Colonic mucosa (tissue), 4 donors: ENCODE results near the gene MRPL28. TPM values are rescaled to one million over a fixed set of nuclear protein-coding genes. Genes with fewer than 3 reads are reported as not detected.

Experiments
- DNase-seq: peaks from one replicate; pipeline ENCODE4 v3.0.0-alpha.2; 2020
- H3K27ac ChIP-seq: fragments of 200-600 bp; one replicate; pipeline ENCODE4 v1.8.0; 2021
- H3K27me3 ChIP-seq: fragments of 200-600 bp; one replicate; pipeline ENCODE4 v1.8.0; 2021
- H3K36me3 ChIP-seq: fragments of 200-600 bp; one replicate; pipeline ENCODE4 v1.8.0; 2021
- H3K4me1 ChIP-seq: fragments of 200-600 bp; one replicate; pipeline ENCODE4 v1.8.0; 2021; ENCODE audit warnings: mild to moderate bottlenecking
- H3K4me3 ChIP-seq: fragments of 200-600 bp; one replicate; pipeline ENCODE4 v1.8.0; 2021
- H3K9ac ChIP-seq, 2 donors: one replicate each; pipeline ENCODE4 v1.7.0; 2013; ENCODE audit warnings: control low read depth in 2 of 2, low read depth in 2 of 2, low read length in 2 of 2
- H3K9me3 ChIP-seq: fragments of 200-600 bp; one replicate; pipeline ENCODE4 v1.8.0; 2021
- CTCF ChIP-seq: fragments of 200-600 bp; IDR thresholded peaks from one replicate; pipeline ENCODE4 v1.8.0; 2022; ENCODE audit warnings: antibody characterized with exemption, mild to moderate bottlenecking
- intact Hi-C: fragments of 100-400 bp; cut with DNase I; formaldehyde crosslinking; loops from one replicate; pipeline ENCODE4 v1.14.1; 2022
- total RNA-seq, 2 donors: library from RNA; stranded (reverse); fragmentation: NEBNext Ultra II Directional in 1 of 2; extraction: Animal tissue kit (Norgen Biotek cat#: 25700) in 1 of 2; gene quantifications; one replicate each; pipeline ENCODE4 v1.2.1, GENCODE V29; 2021
- donor health status: healthy.
- donor health status: DM: no; HTN: no; CAD: no.
- donor health status: DM: no; HTN: no; CAD: no.

Gene MRPL28
- total RNA-seq, 2 donors from 2014 or later, result 59.4 to 75.4 TPM

GRCh38 chr16:354971-355461 is 15.3 kb downstream of the MRPL28 start:
- Histone ChIP-seq H3K4me3 (no peak overlapping the region), H3K4me1 (peaks cover 8% of the 10 kb centered on the region), H3K27ac (no peak overlapping the region), H3K36me3 (no peaks in the 10 kb centered on the region), H3K27me3 (no peaks in the 10 kb centered on the region), H3K9ac (no peak overlapping the region), H3K9me3 (no peaks in the 10 kb centered on the region)
- no peak for TF ChIP-seq CTCF
- DNase-seq, result no peak
- intact Hi-C loops, result no loop called here

GRCh38 chr16:354291-354881 is 16.0 kb downstream of the MRPL28 start:
- DNase-seq, result no peak

GRCh38 chr16:353404-354290 is 16.7 kb downstream of the MRPL28 start:
- Histone ChIP-seq H3K9me3 (no peaks in the 10 kb centered on the region), H3K9ac (peak overlapping the region; percentile 57 to 68), H3K27ac (peak overlapping the region; percentile 50), H3K4me1 (peaks cover 8% of the 10 kb centered on the region), H3K36me3 (no peaks in the 10 kb centered on the region), H3K27me3 (no peaks in the 10 kb centered on the region), H3K4me3 (peak overlapping the region; percentile 52)
- no peak for TF ChIP-seq CTCF
- DNase-seq, result no peak
- intact Hi-C loops, result no loop called here

More at GRCh38 chr16:354291-354881, 16.0 kb downstream of the MRPL28 start:
- Histone ChIP-seq H3K9ac (peak overlapping the region in 1 of 2 donors; percentile 24), H3K36me3 (no peaks in the 10 kb centered on the region), H3K27me3 (no peaks in the 10 kb centered on the region), H3K4me1 (peaks cover 8% of the 10 kb centered on the region), H3K9me3 (no peaks in the 10 kb centered on the region), H3K27ac (no peak overlapping the region), H3K4me3 (no peak overlapping the region)
- intact Hi-C loops, result no loop called here
- TF ChIP-seq CTCF, result no peak

GRCh38 chr16:352547-353403 is 17.6 kb downstream of the MRPL28 start, which contains the start of gene AXIN1:
Gene AXIN1 (minus strand): TSS chr16:352723. CDS start chr16:347025, 5,698 bp downstream.
- Histone ChIP-seq H3K4me1 (peaks cover 8% of the 10 kb centered on the region), H3K4me3 (peak within 1 kb of the TSS; percentile 75), H3K27me3 (no peaks in the 10 kb centered on the region), H3K9ac (peak within 1 kb of the TSS; percentile 68 to 83), H3K9me3 (no peaks in the 10 kb centered on the region), H3K27ac (peak within 1 kb of the TSS; percentile 55), H3K36me3 (no peaks in the 10 kb centered on the region)
- TF ChIP-seq CTCF, result no peak
- intact Hi-C loops, result no loop called here
- peak; percentile 100 for DNase-seq
